ENCODE data around the gene CSGALNACT2.

DNA sequence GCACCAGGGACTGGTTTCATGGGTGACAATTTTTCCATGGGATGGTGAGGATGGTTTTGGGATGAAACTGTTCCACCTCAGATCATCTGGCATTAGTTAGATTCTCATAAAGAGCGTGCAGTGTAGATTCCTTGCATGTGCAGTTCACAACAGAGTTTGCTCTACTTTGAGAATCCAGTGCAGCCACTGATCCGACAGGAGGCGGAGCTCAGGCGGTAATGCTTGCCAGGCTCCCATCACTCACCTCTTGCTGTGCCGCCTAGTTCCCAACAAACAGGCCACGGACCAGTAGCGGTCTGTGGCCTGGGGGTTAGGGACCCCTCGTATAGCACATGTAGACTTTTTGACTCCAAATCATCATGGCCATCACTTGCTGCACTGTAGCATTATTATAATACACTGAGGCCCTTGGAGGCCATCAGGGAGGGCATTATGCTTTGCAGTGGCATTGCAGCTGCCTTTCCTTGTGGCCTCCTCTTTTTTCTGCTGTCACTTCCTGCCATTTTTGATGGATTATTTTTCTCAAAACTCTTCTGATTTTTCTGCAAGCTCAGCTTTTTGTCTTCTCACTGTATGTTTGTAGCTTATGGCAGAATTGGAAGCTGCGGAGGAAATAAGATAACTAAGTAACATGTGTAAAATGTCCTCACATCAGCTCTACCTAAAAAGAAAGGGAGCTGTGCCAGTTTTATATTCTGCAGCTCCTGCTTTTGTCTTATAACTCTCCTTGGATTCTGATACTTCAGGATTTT, 18.5 kb downstream of the CSGALNACT2 start:
- TF ChIP-seq CTCF (IDR thresholded peaks at IDR 0.05; ENCODE audit: low read depth, low read length) (no peak), EZH2phosphoT487 (IDR thresholded peaks at IDR 0.05; ENCODE audit: low read depth) (no peak)

Measured in OCI-LY3 (cell line).